SU-DHL-6 (cell line): Measurements from ENCODE around the gene OR10K2.

Experiments used
- CTCF ChIP-seq: fragments of 200-600 bp; sonication (generic); IDR thresholded peaks from one replicate; pipeline ENCODE4 v1.5.1; 2017; ENCODE audit warnings: antibody characterized with exemption, mild to moderate bottlenecking, low read length, moderate library complexity; ENCODE audit not compliant: insufficient read depth, poor library complexity, severe bottlenecking
- EZH2phosphoT487 ChIP-seq: fragments of 200-600 bp; sonication (generic), shearing (Covaris generic); conservative IDR thresholded peaks from 2 replicates; pipeline ENCODE4 v1.6.1; 2018; ENCODE audit warnings: mild to moderate bottlenecking, antibody characterized with exemption, low read length, moderate library complexity, mixed read lengths

DNA sequence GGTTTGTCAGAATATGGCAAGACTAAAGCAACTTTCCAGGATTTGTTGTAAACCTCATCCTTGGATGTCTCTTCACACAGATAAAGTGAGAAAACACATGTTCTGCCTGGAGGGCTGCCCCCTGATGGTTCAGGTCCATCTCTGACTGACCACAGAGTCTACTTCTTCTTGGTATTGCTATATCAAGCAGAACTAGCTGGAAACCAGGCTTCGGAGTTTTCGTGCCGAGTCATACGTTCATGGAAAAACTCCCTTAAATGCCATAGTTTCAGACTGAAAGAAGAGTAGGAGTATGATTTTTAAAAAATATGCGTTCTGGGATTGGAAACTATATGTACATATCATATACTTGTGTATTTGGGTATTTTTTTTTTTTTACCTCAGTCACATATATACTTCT lies 32.6 kb downstream of the OR10K2 start:
- TF ChIP-seq CTCF (no peak), EZH2phosphoT487 (no peak)
